Vagina (tissue), 2 donors: ENCODE measurements around the gene PRDM16. TPM values are rescaled to one million over a fixed set of nuclear protein-coding genes. Genes with fewer than 3 reads are reported as not detected.

Experiments
- DNase-seq, 2 donors: peaks; one replicate each; pipeline ENCODE4 v3.0.0-alpha.2; 2017; ENCODE audit errors: extremely low spot score in 2 of 2
- H3K27ac ChIP-seq: fragments of 200-600 bp; sonication (generic); one replicate; pipeline ENCODE4 v1.5.1; 2019
- H3K27me3 ChIP-seq: fragments of 200-600 bp; sonication (generic); one replicate; pipeline ENCODE4 v1.5.1; 2019
- H3K36me3 ChIP-seq, 2 donors: fragments of 200-600 bp; sonication (generic); one replicate each; pipeline ENCODE4 v1.5.1; 2017 to 2019
- H3K4me1 ChIP-seq: fragments of 200-600 bp; sonication (generic); one replicate; pipeline ENCODE4 v1.5.1; 2019
- H3K4me3 ChIP-seq, 2 donors: fragments of 200-600 bp; sonication (generic); 1 replicate in 1 of 2; 2 replicates in 1 of 2; pipeline ENCODE4 v1.5.1; 2016 to 2019
- H3K9me3 ChIP-seq: fragments of 200-600 bp; sonication (generic); one replicate; pipeline ENCODE4 v1.5.1; 2019
- POLR2A ChIP-seq, 2 donors: fragments of 450-650 bp; IDR thresholded peaks; one replicate each; pipeline ENCODE4 v1.6.1; 2017; ENCODE audit warnings: antibody characterized with exemption in 2 of 2, mild to moderate bottlenecking in 2 of 2, moderate library complexity in 2 of 2
- POLR2AphosphoS5 ChIP-seq, 2 donors: sonication (generic); formaldehyde crosslinking; IDR thresholded peaks; one replicate each; pipeline ENCODE4 v1.9.0; 2017; ENCODE audit warnings: antibody characterized with exemption in 2 of 2, mild to moderate bottlenecking in 2 of 2, low read depth in 1 of 2; ENCODE audit not compliant: insufficient read depth in 1 of 2
- intact Hi-C: fragments of 100-400 bp; cut with DNase I; formaldehyde crosslinking; loops from one replicate; pipeline ENCODE4 v1.15.1; 2023
- total RNA-seq: library from RNA; depleted of rRNA; stranded (reverse); fragments of >200 nt; gene quantifications from one replicate; pipeline ENCODE4 v1.2.3, GENCODE V29; 2016
- TF ChIP-seq, protein P1 (sequence below), 3 experiments: fragments of 450-650 bp in 2 of 3; fragments of 200-600 bp in 1 of 3; sonication (generic) in 1 of 3; IDR thresholded peaks; one replicate each; pipeline ENCODE4 v1.5.1; 2017 to 2019; ENCODE audit warnings: antibody characterized with exemption in 3 of 3, mild to moderate bottlenecking in 2 of 3, moderate library complexity in 2 of 3

PRDM16 gene
- total RNA-seq, 1 donor from 2014 or later, result 3.9 TPM

DNA sequence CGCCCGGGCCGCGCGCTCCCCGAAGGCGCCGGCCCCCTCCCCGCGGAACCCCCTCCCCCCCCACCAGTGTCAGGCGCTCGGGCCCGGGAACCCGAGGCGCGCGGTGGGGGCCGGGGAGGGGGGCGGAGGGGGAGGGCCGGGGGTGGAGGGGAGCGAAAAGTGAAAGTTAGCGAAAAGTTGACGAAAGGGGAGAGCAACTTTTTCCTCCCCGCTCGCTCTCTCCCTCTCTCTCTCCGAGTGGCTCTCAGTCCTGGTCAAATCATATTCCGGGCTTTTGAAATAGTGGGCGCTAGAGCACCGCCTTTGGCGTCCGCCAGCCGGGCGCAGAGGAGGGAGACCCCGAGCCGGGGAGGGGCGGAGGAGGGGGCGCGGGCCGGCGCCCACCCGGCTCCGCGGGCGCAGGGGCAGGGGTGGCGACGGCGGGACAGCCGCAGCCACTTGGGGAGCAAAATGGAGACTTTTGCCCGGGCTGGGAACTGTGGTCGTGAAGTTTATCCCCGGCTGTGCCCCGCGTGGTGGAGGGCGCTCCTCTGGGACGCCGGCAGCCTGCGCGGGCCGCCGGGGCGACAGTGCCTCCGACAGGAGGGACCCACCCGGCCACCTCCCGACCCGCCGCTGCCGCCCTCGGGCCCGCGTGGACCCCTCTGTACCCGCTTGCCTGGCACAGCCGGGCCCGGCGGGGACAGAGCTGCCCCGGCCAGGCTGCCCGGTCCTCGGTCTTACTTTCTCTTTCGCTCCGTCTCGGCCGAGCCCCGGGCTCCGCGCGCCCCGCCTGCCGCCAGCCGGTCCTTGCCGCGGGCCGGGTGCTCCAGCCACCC, 697 bp downstream of the PRDM16 start:
- Histone ChIP-seq H3K27me3 (peaks cover 32% of the 10 kb centered on the region), H3K4me3 (peak overlapping the region; percentile 61 to 76), H3K4me1 (peaks cover 40% of the 10 kb centered on the region), H3K9me3 (no peaks in the 10 kb centered on the region), H3K27ac (peak overlapping the region; percentile 47), H3K36me3 (no peaks in the 10 kb centered on the region)
- TF ChIP-seq POLR2AphosphoS5 (IDR thresholded peaks at IDR 0.05; ENCODE audit: insufficient read depth in 1 of 2, low read depth in 1 of 2) (no peak), POLR2A (IDR thresholded peaks at IDR 0.05) (no peak)
- TF ChIP-seq, protein P1, sequence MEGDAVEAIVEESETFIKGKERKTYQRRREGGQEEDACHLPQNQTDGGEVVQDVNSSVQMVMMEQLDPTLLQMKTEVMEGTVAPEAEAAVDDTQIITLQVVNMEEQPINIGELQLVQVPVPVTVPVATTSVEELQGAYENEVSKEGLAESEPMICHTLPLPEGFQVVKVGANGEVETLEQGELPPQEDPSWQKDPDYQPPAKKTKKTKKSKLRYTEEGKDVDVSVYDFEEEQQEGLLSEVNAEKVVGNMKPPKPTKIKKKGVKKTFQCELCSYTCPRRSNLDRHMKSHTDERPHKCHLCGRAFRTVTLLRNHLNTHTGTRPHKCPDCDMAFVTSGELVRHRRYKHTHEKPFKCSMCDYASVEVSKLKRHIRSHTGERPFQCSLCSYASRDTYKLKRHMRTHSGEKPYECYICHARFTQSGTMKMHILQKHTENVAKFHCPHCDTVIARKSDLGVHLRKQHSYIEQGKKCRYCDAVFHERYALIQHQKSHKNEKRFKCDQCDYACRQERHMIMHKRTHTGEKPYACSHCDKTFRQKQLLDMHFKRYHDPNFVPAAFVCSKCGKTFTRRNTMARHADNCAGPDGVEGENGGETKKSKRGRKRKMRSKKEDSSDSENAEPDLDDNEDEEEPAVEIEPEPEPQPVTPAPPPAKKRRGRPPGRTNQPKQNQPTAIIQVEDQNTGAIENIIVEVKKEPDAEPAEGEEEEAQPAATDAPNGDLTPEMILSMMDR (IDR thresholded peaks at IDR 0.05), result no peak
- no peak for DNase-seq
- intact Hi-C loops, result loop anchor here (2.0 to 10.0 kb wide), 3 partner anchors 205 to 339 kb away; no protein-coding TSS in a partner anchor

DNA sequence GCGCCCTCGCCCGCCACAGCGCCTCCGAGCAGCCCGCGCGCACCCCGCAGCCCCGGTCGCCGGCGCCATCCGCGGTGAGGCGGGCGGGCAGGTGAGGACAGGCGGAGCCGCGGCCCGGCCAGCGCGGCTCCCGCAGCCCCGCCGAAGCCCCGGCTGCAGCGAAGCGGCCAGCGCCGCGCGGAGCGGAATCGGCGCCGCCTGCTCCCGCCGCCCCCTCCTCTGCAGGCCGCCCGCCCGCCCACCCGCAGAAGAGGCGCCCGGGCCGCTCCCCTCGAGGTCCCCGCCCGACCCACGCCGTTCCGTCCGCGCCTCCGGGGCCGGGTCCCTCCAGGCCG, 1.3 kb downstream of the PRDM16 start:
- peaks cover 32% of the 10 kb centered on the region for H3K27me3 ChIP-seq
- peaks cover 40% of the 10 kb centered on the region for H3K4me1 ChIP-seq
- no peak for DNase-seq
- H3K9me3 ChIP-seq, result no peaks in the 10 kb centered on the region
- intact Hi-C loops, result loop anchor here (10.0 kb wide), 2 partner anchors 205 to 245 kb away; no protein-coding TSS in a partner anchor
- H3K36me3 ChIP-seq, result no peaks in the 10 kb centered on the region
- H3K27ac ChIP-seq, result peak overlapping the region; percentile 42
- peak overlapping the region; percentile 61 to 76 for H3K4me3 ChIP-seq
- TF ChIP-seq, protein P1 (IDR thresholded peaks at IDR 0.05), result no peak
- no peak for TF ChIP-seq POLR2A (IDR thresholded peaks at IDR 0.05)
- no peak for TF ChIP-seq POLR2AphosphoS5 (IDR thresholded peaks at IDR 0.05; ENCODE audit: insufficient read depth in 1 of 2, low read depth in 1 of 2)

DNA sequence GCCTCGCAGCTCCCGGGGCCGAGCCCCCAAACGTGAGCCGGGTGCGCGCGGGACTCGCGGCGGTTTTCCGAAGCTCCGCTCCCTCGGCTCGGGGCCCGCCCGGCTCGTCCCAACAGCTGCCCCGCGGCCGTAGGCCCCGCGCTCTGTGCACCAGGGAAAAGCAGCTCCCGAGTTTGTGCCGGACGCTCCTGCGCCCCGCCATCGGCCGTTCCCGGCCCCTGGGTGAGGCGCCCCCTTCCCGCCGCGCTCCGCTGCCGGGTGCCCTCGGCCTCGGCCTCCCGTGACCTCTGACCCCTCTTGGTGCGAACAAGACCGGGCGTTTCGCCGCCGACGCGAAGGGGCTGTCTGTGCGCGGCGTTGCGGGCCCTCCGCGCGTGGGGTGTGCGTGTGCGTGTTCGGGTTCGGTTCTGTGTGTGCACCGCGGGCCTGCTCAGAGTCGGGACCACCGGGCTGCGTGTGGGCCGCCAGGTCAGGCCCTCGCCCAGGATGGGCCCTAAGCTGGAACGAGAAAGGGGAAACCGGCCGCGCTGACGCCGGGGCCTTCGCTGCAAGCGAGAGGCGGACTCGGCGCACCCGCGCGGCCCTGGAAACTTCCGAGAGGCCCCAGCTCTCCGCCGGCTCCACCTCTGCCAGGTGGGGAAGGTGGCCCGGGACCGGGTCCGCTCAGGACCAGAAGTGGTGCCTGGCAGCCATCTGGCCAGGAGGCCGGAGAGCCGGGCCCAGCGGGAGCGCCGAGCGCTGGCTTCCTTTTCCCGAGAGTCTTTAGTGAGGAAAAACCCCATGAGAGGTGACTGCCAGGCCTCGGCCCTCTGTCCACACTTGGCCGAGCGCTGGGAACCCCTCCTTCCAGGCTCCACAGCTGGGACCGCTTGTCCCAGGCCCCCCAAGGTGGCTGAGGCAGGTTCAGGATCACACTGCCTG, 1.9 kb downstream of the PRDM16 start:
- H3K4me1 ChIP-seq, result peaks cover 40% of the 10 kb centered on the region
- no peak for DNase-seq
- no peaks in the 10 kb centered on the region for H3K9me3 ChIP-seq
- no peaks in the 10 kb centered on the region for H3K36me3 ChIP-seq
- peak overlapping the region; percentile 61 to 76 for H3K4me3 ChIP-seq
- H3K27ac ChIP-seq, result peak overlapping the region; percentile 42
- TF ChIP-seq, protein P1 (IDR thresholded peaks at IDR 0.05), result no peak
- TF ChIP-seq POLR2A (IDR thresholded peaks at IDR 0.05) (no peak), POLR2AphosphoS5 (IDR thresholded peaks at IDR 0.05; ENCODE audit: insufficient read depth in 1 of 2, low read depth in 1 of 2) (no peak)
- intact Hi-C loops, result loop anchor here (10.0 kb wide), 2 partner anchors 204 to 244 kb away; no protein-coding TSS in a partner anchor
- peaks cover 32% of the 10 kb centered on the region for H3K27me3 ChIP-seq

DNA sequence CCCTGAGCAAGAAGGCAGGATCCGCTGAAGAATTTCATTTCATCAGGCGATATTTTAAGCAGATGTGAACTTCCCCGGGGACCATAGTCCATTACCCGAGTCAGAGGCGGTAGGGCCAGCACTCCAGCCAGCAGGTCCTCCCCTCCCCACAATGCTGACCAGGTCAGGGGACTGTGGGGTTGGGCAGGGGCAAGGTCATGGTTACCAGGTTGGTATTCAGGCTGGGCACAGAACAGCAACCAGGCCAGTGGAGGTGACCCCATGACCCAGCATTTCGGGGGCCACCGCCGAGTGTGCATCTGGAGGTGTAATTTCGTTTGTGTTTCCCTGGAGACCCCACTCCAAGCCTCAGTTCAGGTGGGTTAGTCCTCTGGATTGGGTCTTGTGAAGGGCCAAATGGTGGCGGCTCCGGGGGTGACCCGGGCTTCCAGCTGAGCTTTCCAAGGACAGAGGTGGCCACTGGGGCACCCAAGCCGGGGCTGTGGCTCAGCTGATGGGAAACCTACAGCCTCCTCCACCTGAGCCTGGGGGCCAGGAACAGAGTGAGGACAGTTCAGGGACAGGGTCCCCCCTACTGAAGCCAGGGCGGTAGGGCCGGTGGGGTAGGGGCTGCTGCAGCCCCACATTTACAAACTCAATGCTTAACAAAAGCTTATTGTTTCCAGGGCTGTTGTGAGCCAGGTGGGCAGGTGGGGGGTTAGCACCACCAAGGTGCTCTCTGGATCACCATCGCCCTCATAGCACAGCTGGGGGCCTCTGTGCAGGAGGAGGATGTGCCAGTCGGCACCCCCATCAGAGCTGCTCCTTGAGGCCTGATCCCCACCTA, 2.8 kb downstream of the PRDM16 start:
- H3K9me3 ChIP-seq, result no peaks in the 10 kb centered on the region
- no peak for DNase-seq
- H3K4me3 ChIP-seq, result no peak overlapping the region
- peaks cover 40% of the 10 kb centered on the region for H3K4me1 ChIP-seq
- TF ChIP-seq, protein P1 (IDR thresholded peaks at IDR 0.05), result no peak
- peaks cover 27% of the 10 kb centered on the region for H3K27me3 ChIP-seq
- H3K36me3 ChIP-seq, result no peaks in the 10 kb centered on the region
- intact Hi-C loops, result loop anchor here (10.0 kb wide), 2 partner anchors 203 to 243 kb away; no protein-coding TSS in a partner anchor
- H3K27ac ChIP-seq, result peak overlapping the region; percentile 42
